DMS153 (cell line): ENCODE results near the gene GPANK1.

Experiments
- DNase-seq: peaks from one replicate; lab custom pipeline; 2025; lab: John Stamatoyannopoulos, UW

Gene GPANK1

DNA sequence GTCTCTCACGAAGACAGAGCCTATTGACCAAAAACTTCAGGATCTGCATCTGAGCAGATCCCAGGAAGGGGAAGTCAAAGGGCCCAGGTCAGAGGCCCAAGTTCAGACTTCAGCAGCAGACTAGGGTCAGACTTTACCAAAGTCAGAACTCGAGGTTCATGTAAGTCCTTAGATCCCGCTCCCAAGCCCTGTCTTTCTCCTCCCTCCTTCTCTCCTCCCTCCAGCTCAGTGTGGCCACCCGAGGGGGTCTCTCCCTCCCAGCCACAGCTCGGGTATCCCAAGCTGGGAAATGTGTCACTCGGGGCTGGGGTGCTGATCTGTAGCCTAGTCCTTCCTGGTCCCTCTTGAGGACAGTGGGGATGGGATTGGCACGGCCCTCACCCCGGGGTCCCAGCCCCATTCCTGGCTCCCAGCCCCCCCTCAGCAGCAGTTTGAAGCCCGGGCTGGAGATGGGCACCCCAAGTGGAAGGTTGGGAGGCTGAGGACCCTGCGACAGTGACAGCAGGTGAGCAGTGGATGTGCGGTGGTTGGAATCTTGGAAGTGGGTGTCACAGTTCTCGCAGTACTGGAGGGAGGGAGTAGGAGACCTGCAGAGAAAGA lies 2.6 kb downstream of the GPANK1 start:
- DNase-seq = no peak

DNA sequence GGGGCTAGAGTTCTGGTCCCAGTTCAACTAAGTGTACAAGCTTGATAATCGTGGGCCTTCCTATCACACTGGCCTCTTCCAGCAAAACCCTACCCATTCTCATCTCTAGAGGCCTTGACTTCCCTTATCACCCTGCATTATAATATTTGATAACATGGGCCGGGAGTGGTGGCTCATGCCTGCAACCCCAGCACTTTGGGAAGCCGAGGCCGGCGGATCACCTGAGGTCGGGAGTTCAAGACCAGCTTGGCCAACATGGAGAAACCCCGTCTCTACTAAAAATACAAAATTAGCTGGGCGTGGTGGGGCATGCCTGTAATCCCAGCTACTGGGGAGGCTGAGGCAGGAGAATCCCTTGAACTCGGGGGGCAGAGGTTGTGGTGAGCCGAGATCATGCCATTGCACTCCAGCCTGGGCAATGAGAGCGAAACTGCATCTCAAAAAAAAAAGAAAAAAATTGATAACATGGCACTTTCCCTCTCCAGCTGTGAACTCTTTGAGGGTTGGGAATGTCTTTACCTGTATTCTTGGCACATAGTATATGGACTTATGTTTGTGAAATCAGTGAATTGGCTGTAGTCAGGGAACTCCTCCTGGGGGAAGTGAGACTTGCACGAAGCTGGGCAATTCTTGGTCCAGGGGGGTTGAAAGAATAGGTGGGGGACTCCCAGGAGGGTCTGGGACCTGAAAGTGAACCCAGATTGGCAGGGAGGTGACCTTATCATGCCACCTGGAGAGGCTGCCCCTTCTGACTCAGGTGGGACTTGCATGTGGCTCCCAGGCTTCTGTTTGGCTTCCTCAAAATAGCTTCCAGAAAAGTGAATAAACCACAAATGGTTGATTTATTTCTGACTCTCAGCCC lies 3.3 kb downstream of the GPANK1 start:
- no peak for DNase-seq

DNA sequence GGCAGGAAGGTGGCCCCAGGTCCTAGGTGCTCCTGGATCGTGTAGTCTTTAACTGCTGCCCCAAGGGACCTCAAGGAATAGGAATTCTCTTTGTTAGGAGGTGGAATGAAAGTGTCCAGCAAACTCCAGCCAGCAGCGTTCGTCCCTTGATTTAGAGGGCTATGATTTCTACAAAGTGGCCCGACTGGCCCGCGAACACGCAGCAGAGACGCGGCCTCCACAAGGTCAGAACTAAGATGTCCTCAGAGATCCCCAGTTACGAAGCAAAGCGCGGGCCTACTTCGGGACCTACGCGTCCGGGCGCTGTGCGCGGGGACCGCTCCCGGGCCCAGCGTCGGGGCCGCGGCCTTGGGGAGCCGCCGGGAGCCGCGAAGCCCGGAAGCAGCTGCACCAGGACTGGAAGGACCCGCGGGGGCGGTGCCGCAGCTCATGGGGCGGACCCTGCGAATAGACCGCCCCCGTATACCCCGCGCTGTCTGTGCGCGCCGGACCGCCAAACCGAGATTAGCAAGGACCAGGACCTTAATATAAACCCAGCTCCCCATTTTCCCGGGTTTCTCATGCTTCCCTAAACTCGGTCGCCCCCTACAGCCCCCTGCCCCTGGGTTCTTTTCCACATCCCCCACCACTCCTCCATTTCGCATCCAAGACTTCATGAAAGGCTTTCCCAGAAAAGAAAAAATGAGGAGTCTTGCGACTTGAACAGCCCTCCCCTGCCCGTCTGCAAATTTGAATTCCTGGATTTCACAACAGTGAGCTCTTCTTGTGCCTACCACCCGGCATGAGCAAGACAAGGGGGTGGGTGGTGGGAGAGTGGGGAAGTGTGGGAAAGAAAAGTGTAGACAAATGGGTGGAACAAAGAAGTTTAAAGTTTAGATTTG lies 4.2 kb downstream of the GPANK1 start, which contains the start of gene C6orf47:
TSS of gene C6orf47 (minus strand) at position 398 of the 881 bp plus-strand sequence. CDS start 831 bp downstream, outside the sequence.
- DNase-seq = peak; percentile 73

DNA sequence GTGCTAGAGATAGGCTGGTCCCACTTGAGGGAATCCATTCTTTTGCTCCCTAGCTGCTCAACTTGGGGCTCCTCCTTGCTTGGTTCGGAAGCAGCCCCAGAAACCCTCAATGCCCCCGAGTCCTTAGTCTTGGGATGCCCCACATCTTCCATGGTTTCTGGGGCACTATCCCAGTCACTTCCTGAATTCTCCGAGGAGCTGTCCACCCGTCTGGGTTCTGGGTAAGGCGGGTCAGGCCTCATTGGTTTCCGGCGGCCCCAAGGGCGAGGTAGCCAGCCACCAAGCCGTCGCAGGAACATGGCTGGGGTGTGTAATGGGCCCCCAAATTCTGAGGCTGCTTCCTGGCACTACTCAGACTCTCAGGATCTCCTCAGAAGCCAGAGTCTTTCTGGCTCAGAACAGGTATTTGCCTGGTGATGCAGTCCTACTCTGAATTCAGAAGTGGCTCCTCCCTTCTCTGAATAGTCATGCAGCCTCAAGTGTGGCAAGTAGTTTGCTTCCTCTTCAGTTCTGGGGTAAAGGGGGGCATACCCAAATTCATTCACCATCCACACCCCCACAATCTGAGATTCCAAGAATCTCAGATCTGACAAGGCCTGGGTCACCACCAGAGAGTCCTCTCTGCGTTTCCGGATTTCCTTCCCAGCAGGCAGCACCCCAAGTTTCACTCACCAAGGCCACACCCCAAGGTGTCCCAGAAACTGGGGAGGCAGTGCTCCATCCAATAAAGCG lies 5.0 kb downstream of the GPANK1 start:
- DNase-seq = no peak

DNA sequence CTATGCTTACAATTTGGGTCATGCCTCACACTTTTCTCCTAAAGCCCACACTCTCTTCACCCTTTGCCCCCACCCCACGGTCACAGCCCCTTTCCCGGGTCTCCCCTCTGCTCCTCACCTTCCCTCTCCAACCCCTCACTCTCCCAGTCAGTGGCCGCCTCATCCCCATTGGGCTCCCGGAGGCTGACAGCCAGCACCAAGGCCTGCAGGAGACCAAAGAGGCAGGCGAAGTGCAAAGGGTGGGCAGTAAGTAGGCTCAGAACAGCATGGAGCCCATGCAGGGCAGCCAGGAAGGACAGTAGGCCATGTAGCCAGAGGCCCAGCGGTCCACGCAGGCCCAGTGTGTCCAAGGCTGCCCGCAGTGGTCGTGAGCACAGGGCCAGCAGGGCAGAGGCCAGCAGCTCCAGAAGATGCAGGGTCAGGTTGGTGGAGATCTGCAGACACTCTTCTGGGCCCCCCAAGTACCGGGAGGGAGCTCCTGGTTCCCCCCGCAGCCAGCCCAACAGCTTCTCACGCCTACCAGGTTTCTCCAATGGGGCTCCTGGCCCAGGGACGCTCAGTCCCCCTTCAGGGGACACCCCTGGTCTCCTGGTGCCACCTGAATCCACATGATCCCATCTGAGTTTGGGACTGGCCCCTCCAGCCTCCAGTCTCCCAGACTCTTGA lies 5.7 kb downstream of the GPANK1 start:
- DNase-seq = no peak

DNA sequence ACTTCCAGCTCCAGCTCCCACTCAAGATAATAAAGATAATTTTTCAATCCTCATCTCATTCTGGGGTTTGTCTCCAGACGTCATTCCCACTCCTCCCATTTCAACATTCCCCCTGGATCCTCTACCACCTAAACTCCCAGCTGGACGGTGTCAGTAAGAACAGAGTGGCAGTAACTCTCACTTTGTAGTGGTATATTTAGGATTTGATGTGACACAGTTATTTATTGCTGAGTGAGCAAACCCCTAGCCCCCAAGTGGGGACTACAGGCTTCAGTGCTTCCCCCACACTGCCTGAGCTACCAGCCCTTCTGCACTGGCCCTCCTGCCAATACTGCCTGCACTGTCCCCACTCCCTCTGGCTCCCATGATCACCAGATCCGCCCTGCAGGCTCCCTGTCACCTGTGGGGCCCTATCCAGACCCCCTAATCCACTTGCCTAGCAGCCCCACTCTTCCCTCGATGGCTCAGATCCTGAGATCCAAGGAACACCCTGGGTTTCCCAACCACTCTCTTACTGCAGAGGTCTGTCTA lies 6.6 kb downstream of the GPANK1 start:
- DNase-seq = no peak

DNA sequence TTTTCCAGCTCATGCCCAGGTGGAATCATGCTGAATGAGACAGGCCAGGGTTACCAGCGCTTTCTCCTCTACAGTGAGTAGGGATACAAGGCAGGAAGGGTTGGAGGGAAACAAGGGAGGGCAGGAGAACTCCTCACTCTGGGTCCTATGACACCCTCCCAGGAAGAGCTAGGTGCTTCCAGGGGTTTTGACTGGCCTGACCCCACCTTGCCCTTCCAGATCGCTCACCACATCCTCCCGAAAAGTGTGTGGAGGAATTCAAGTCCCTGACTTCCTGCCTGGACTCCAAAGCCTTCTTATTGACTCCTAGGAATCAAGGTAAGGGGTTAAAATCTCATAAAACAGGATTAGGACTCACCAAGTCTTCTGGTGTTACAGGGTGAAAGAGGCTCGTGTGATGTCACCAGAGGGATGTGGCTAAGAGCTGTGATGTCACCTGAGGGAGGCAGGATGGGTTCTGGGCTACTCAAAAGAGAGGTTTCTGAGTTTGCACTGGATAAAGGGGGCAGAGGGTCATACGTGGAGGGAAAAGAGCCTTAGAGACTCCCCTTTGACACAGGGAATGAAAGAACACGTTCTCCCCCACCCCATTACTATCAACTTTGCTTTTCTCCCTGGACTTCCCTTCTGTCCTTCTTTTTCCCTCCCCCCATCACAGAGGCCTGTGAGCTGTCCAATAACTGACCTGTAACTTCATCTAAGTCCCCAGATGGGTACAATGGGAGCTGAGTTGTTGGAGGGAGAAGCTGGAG lies 7.2 kb downstream of the GPANK1 start:
- DNase-seq = no peak

DNA sequence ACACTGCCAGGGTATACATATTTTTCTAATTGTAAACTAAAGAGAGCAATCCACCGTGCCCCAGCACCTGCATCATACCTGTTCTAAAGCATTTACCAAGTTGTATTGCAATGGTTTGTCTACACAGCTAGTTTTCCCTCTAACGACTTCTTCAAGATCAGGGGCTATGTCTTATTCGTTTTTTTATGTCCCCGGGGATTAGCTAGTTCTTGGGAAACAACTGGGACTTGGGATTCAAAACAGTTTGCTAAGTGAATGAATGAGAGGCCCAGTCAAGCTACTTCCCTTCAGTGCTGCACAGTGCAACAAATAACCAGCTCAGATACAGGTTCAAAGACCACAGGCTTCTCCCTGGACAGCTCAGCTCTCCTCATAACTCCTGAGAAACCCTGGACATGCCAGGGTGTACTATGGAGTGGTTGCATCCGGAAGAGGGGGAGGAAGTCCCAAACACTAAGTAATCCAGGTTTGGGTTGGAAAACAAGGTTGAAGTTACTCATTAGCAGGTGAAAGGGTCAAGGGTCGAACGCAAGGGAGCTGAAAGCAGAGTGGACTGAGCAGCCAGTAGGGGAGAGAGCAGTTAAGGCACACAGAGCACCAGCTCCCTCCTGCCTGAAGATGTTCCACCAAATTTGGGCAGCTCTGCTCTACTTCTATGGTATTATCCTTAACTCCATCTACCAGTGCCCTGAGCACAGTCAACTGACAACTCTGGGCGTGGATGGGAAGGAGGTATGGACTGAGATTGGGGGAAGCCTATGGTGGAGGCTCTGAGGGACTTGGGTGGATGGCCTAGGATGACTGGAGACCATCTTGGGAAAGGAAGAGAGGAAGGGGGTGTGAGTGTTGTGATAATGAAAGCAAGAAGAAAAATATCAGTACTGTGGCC lies 9.2 kb downstream of the GPANK1 start, which contains the start of gene APOM:
TSS of gene APOM (plus strand) at position 546 of the 889 bp plus-strand sequence. CDS start at position 619, 73 bp downstream.
- no peak for DNase-seq

DNA sequence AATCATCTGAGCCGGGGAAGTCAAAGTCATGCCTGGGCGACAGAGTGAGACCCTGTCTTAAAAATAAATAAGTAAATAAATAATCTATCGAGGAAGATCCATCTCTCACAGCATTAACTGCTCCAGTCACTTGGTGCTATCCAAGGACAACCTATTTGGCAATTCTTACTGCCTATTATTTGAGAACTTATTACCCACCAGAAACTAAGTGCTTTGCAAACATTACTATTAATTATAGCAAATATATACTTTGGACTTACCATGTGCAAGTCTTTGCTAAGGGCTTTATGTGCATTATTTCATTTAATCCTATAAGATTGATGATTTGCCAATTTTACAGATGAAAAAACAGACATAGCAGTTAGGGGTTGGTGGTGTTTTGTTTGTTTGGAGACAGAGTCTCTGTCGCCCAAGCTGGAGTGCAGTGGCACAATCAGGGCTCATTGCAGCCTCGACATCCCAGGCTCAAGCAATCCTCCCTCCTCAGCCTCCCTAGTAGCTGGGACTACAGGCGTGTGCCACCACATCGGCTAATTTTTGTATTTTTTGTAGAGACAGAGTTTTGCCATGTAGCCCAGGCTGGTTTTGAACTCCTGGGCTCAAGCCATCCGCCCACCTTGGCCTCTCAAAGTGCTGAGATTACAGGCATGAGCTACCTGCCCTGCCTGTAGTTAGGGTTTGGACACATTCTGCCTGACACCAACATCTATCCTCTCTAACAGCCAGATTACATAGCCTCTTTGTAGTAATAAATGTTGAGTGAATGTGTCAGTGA lies 10.0 kb downstream of the GPANK1 start:
- no peak for DNase-seq

DNA sequence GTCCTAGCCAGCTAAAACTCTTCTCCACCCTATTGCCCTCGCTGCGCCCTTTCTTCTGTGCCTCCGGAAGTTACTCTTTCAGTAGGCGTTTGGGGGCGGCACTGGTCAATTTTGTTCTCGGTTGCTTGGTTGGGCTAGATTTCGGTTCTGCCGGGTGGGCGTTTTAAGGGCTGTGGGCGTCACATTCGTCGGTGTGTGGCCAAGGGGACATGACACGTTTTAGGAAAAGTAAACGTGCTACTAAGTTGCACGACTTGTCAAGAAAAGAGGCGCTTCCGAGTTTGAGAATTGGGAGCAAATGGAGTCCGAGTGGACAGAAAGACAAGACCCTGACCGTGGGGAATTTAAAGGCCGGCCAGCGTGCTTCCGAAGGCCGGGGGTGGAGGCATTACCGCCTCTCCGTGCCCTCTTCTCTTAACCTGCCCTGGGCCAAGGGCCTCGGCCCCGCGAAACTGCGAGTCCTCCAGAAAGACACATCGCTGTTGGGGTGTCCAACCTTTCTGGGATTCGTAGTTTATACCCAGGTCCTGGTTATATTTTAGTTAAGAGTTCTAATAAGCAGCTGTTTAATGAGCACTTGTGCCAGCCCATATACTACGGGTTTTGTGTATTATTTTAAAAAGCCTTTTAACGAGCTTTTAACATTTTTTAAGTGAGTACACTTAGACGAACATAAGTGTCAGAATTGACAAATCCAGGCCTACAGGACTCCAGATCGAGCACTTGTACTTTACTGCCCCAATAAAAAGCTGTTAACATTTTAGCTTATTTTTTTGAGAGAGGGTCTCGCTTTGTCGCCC lies 11.7 kb downstream of the GPANK1 start:
- DNase-seq = no peak

DNA sequence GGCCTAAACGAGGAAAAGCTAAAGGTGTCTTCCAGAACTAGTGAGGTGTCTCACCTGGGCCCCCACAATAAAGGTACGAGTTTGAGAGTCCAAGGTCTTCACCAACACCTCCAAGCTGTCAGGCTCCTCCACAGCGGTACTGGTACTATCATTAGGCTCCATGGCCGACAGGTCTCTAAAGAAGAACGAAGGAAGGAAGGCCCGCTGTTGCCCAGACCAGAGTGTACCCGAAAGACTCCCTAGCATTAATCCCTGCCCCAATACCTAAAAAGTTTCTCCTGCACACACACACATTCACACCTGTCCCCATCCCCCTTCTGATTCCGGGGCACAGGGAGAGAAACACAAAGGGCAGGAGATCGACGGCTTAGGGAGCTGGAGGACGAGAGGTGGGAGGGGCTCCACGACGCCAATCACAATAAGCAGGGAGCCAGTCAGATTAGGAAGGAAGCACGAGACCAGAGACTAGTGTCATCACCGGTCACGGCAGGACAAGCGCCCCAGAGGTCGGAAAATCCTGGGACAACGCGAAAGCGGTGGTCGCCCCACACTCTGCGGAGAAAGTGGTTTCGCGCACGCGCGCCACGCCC lies 13.1 kb downstream of the GPANK1 start:
- peak; percentile 36 for DNase-seq

DNA sequence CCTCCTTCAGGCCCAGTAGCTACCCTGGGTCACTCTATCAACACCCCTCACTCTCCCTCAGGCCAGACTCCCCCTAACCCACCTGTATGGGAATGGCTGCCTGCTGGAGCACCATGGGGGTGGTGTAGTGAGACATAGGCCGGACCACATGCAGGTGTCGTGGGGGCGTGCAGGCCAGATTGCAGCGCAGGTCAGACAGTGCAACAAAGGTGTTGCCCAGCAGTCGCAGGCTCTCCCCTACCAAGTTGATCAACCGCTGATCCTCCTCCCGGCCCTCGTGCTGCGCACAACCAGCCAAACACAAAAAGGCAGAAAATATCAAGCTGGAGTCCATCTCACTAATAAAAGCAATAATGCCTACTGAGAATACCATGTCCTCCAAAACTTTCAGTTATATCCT lies 19.5 kb downstream of the GPANK1 start:
- no peak for DNase-seq

DNA sequence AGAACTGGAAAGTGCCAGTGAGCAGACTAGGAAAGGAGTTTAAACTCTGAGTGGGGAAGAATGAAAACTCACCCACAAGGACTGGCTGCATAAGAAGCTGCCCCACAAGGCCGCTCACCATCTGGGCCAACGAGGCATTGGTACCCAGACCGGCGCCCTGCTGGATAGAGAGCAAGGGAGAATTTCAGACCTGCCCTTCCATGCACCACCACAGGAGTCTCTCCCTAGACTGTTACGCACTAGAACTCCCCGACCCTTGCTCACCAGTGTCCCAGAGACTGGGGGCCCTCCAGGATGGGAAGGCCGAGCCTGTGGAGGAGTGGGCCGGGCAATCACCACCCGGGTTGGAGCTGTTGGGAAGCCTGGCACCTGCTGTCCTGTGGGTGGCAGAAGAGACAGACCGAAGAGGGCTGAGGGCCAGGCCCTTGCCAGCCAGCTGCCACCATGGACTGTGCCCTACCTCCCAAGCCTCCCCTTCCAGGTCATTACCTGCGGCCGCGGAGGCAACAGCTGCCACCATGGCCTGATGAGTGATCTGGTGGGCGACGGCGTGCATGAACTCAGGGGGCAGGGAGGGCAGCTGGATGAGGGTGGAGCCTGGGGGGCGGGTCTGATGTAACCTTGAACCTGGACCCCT lies 20.9 kb downstream of the GPANK1 start:
- DNase-seq = no peak

DNA sequence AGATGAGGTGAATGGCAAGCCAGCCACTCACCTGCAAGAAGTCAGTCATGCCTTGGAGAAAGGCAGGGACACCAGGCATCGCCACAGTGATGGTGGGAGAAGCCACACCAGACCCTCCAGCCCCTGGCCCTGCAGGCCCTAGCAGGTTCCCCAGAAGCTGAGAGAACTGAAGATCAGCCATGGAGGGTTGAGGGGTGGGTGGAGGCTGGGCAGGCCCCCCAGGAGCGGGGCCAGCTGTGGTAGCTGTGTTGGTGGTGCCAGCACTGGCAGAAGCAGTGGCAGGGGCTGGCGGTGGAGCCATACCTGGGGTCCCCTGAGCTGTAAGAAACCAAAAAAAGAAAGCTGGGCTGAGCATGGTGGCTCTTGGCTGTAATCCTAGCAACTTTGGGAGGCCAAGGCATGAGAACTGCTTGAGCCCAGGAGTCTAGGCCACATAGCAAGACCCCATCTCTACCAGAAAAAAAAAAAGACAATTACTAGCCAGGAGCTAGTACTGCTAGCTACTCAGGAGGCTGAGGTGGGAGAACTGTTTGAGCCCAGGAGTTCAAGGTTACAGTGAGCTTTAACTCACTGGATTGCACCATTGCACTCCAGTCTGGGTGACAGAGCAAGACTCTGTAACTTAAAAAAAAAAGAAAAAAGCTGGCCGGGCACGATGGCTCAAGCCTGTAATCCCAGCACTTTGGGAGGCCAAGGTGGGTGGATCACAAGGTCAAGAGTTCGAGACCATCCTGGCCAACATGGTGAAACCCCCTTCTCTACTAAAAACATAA lies 21.8 kb downstream of the GPANK1 start:
- no peak for DNase-seq

DNA sequence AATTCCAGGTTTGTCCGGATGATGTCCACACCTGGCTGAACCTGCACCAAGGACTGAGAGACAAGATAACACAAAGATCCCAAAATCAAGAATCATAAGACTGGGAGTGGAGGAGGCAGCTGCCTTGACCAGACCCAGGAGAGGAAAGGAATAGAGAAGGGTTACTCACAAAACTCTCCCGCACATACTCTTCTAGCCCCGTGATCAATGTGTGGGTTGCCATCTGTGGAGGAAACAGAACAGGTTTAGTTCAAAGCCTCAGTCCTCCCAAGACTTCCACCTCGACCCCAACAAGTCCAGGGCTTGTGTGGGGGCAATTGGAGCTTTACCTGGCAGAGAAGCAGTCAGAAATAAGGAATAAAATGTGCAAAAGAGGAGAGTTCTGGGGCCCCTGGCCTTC lies 23.4 kb downstream of the GPANK1 start:
- no peak for DNase-seq

DNA sequence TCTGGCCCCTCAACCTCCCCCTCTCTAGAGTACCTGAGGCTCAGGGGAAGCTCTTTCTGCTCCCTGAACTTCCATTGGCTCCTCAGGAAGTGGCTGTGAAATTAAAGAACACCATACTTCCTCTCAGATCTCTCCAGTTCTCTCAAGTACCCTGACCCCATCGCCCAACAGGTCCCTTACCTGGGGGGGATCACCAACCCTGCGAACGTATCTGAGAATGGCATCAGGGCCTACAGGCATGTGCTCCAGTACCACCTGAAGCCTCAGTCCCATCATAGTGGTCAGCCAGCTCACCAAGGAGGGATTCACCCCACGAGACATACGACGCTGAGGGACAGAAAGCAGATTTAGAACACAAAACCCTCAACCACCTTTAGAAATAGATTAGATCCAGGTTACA lies 24.2 kb downstream of the GPANK1 start:
- no peak for DNase-seq
